22Rv1 (cell line): Measurements from ENCODE around the gene RAB11FIP2.

Source experiments
- CTCF ChIP-seq: fragments of 450-650 bp; IDR thresholded peaks from 2 replicates; pipeline ENCODE4 v1.5.1; 2017; ENCODE audit warnings: mild to moderate bottlenecking
- ZFX ChIP-seq: fragments of 450-650 bp; IDR thresholded peaks from 2 replicates; pipeline ENCODE4 v1.6.1; 2017; ENCODE audit warnings: antibody characterized with exemption, borderline replicate concordance

- TF ChIP-seq CTCF: no peak
- no peak for TF ChIP-seq ZFX
Measured at GRCh38 chr10:117969592-117969991, 77.1 kb downstream of the RAB11FIP2 start.
